Measurements from ENCODE around the gene PTAR1.

The PTAR1 gene

DNA sequence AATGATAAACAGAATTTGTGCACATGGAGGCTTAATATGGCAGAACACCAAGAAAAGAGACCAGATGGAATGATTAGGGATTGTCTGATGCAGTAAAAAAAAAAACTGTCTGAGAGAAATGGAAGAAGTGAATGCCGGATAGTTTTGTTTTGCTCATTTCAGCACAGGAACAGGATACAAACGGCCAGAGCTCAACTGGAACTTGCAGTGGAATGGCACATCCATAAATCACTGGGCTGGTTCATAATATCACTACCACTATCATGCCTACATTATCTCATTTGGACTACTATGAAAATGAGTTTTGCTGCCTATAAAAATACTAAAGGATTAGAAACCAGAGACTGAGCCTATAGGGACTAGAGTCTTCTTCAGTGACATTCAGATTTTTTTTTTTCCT is 9.7 kb downstream of the PTAR1 start:
- DNase-seq = no peak

DNA sequence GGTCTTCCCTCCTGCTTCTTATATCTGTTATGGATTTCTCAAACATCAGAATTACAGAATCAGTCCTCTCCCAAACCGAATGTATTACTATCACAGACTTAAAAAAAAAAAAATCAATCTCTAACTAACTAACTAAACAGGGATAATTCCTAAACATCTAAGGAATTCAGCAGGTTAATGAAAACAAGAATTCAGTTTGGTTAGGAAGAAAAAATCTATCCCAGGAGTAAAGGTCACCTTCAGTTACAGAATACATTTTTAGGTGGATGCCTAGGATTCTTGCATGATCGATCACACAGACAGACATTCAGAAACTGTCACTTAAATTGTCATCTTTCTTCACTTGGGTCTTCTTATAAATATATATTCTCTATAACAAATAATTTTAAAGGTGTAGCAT is 11.5 kb downstream of the PTAR1 start:
- DNase-seq = no peak

DNA sequence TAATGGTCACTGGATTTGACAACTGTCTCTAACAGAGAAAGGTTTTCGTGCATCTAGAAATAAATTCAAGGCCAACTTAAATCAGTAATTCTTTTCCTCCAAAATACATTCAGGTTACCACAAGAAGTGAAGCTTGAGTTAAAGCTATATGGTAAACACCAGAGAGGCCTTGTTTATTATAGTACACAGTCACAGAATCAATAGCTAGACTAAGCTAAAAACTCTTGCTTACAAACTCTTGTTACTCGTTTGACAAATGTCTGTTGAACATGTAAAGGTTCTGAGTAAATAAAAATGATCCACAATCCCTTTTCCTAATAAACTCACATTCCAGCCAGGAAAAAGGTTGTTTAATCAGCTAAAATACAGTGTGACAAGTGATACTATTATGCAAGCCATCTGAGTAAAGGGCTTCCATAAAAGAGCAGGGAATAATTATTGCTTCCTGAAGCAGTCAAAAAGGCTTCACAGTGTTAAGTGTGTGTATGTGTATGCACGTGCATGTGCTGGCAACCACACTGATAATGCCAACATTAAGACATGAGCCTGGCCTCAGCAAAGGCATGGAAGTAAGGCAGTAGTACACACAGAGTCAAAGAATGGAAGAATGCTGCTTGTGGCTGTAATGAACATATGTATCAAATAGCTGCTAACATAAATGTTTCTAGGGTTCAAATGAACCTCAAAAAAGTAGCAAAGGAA is 12.8 kb downstream of the PTAR1 start:
- DNase-seq = no peak

DNA sequence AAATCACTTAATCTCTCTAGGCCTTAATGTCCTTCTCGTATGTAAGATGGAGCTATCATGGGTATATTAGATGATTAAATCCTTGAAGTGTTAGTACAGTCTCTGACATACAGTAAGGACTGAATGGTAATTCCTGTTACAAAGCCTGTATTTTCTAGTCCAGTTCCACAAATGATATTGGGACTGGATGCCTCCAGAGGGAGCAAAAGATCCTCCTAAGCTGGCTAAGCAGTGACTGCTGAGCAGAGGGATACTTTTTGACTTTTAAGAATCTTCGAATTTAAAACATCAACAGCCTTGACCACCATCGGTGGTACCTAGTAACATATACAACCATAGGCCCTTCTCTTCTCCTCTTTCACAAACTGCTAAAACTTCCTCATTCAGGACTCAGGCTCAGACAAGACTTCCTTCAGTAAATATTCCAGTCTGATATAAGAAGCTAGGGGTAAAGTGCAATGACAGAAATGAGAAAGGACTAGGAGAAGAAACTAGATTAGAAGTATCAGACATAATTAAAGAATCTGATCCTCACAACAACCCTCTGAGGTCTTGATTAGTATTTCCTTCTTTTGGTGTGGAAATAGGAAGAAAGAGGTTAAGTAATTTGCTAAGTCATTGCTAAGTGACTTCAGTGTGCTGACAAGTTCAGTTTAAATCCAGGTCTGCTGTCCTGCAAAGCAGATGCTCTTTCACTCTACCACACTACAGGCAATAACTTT is 13.9 kb downstream of the PTAR1 start:
- DNase-seq = no peak

DNA sequence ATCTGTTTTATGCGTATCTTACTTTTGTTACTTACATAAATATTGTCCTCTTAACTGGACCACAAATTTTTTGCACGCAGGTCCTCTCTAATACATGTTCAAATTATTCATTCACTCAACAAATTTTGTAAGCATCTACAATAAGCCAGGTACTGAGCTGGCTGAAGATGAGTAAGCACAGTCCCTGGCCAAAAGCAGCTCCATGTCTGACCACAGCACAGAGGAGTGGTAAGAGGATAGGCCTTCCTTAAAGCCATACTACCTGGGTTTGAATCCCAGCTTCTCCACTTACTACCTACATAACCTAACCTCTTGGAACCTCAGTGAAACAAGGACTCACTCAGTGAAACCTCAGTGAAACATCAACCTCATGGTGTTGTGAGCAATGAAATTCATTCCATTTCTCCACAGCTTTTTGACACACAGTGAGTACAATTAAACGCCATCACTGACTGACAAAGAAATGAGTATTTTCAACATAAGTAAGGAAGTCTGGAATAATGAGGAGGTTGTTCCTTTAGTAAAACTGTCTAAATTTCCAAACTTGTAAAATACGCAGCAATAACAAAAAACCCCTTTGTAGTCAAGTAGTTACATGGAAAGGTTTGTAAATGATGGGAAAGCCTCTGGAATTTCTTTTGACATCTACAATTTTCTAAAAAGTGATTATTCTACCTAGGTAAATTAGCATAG is 15.0 kb downstream of the PTAR1 start:
- no peak for DNase-seq

DNA sequence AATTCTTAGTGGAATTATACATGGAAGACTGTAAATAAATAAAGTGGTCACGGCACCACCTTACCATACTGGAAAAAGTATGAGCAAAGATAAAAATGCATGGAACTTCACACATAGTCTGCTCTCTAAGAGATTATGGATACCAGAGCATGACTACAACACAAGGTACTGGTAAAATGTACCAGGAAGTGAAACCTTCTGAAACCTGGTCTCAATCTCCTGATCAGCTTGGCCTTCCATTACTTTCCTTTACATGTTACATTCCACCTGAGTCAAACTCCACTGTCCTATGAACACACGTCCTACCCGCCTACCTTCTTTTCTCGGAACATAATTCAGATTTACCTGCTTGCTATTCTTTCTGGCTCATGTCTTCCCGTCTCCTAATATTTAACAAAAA is 15.9 kb downstream of the PTAR1 start:
- no peak for DNase-seq

DNA sequence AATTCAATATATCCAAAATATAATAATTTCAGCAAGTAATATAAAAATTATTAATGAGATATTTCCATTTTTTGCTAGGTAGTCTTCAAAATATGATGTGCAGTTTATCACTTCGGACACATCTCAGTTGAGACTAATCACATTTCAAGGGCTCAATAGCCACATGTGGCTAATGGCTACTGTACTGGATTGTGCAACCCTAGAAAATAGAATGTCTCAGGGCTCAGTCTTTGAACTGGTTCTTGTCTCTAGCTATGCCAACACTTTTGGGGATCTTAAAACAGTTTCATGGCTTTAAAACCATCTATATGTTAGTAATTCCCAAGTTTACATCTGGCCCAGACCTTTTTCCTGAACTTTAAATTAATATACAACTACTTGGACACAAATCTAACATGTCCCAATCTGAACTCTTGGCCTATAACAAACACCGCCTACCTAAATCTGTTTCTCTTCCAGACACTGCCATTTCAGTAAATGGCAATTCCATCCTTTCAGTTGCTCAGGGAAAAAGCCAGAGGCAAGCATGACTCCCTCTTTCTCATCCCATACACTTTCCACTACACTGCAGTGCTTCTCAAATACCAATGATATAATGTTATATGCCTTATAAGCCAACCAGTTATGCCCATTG is 18.8 kb downstream of the PTAR1 start:
- DNase-seq = no peak

DNA sequence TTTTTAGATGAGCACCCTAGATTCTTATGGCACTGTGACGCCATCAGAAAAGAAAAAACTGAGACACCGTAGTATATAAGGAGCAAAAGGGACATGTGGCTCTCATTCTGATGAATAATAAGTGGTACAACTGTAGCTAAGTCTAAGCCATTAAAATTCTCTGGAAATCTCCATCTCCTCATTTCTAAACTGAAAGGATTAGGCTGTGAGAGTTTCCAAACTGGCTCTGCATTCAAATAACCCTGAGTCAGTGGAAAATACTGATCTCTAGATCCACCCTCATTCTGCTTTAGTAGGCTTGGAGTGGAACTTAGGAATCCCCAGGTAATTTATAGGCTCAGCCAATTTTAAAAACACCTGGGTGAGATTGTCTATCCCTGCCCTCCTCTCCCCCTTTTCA is 28.5 kb downstream of the PTAR1 start:
- DNase-seq = no peak

DNA sequence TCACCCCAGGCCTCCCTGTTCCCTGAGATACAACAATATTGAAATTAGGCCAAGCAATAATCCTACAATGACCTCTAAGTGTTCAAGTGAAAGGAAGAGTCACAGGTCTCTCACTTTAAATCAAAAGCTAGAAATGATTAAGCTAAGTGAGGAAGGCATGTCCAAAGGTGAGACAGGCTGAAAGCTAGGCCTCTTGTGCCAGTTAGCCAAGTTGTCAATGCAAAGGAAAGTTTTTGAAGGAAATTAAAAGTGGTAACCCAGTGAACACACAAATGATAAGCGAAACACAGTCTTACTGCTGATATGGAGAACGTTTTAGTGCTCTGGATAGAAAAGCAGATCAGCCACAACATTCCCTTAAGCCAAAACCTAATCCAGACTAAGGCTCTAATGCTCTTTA is 39.8 kb downstream of the PTAR1 start:
- no peak for DNase-seq

DNA sequence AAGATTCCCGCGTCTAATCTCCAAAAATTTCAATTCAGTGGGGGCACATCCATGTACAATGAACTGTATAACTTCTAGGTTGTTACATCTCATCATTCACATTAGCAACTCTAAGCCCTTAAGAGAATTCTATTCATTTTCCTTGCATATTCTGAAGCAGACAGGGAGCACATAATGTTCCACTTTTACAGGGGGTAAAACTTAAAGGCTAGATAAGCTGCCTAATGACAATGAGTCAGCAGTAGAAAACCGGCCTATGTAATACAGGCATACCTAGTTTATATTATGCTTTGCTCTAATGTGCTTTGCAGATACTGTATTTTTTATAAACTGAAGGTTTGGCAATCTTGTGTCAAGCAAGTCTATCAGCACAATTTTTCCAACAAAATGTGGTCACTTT is 40.4 kb downstream of the PTAR1 start:
- no peak for DNase-seq

DNA sequence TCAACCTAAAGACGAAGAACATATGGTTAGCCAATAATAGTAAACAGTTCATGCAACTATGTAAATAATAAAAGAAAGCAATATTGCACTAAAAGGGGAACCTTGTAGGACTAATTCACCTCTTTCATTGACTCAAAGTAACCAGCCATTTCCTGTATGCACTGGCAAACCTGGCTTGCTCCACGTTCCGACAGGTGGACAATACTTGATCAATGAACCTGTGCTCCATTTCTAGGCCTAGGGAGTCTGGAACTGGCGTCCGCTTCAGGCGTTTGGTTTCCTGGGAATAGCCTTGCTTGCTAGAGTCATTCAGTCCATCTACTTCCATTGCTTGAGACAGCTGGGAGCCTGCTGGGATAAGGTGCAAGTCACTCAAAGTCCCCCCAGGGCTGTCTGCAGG is 41.6 kb downstream of the PTAR1 start:
- no peak for DNase-seq

DNA sequence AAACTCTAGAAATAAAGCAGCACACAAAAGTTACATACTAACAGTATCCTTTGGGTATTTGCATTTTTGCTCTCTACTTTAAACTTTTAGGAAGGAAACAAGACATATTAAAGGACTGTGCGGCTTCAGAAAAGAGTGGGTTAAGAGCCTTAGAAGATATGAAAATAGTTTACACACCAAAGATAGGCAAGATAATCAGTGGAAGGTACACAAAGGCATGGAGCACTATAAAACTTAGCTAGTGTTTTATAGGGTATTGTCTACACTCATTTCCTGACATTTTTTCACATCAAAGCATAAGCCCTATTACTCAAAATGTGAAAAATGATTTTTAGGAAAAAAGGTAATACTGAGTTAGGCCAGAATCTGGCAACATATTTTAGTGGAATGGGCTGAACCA is 44.0 kb downstream of the PTAR1 start:
- DNase-seq = no peak

DNA sequence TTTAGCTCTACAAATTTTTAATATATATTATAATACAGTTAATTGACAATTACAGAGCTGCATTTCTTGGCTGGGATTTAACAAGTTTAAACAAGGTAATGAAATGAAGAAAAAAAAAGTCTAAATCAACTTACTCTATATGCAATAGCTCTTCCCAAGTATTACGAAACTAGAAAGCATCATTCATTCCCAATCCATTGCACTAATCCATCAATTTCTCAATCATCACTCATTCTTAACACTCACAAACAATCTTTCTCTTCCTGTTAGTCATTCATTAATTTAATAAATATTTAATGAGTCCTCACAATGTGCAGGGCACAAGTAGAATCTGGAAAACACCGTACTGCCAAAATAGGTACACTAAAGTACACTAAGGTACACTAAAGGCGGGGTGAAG is 44.7 kb downstream of the PTAR1 start:
- DNase-seq = no peak

DNA sequence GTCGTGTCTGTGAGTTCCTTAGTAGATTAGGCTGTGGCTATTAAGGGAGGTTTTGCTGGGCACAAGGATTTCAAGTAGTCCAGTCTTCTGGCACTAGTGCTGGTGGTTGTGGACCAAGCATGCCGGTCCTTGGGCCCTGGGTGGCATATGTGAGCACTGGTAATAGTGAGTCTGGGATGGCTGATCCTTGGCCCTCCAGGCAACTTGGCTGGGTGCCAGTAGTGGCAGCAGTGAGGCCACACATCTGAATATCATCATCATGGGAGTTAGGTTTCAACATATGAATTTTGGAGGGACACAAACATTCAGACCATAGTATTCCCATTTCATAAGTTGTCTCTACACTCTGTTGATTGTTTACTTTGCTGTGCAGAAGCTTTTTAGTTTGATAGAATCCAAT is 62.3 kb downstream of the PTAR1 start:
- DNase-seq = no peak

DNA sequence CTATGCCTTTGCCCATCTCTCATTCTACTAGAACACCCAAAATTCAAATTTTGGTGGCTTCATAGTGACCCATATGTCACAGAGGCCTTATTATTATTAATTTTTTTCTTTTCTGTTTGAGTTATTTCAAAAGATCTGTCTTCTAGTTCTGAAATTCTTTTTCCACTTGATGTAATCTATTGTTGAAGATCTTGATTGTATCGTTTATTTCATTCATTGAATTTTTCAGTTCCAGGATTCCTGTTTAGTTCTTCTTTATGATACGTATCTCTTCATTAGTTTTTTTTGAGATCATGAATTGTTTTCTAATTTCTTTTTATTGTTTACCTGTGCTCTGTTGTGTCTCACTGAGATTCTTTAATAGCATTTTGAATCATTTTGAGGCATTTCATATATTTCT is 63.0 kb downstream of the PTAR1 start:
- DNase-seq = no peak

DNA sequence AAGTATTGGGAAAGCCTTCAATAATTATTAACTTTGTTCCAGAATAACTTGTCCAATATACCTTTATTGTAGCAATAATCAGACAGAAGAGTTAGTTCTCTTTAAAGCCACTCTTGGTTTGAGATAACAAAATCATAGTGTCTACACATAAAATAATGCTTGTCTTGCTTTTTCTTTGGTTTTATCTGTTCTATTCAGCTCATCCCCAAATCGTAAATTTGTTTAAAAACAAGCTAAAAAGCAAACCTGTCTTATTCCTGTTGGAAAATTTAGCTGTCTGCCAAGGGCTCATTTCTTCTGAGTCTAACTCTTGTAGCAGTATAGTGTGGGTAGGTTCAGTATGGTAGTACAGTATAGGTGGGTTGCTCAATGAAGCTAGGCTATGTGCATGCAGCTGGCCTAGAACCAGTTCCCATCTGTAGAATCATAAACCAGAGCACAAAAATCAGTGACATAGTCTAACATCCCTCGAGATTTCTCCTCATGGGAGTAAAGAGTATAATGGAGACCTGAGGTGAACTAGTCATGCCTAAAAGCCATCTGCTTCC is 69.7 kb downstream of the PTAR1 start:
- no peak for DNase-seq

DNA sequence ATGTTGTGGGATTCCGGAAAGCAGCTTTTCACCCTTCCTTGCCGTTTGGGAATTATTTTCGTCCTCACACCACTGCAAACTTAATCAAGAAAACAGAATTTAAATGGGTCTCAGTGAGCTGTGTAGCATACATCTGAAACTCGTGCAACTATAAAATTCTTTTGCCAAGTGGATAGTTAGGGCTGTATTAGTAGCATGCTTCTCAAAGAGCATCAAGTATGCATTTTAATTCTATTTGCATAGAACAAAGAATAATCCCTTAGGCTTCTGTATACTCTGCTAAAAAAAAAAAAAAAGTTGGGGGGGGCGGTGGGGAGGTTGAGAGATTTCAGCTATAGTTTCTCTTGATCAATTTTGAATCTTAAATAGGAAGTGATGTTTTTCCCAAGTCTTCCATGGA is 75.9 kb downstream of the PTAR1 start:
- DNase-seq = no peak

DNA sequence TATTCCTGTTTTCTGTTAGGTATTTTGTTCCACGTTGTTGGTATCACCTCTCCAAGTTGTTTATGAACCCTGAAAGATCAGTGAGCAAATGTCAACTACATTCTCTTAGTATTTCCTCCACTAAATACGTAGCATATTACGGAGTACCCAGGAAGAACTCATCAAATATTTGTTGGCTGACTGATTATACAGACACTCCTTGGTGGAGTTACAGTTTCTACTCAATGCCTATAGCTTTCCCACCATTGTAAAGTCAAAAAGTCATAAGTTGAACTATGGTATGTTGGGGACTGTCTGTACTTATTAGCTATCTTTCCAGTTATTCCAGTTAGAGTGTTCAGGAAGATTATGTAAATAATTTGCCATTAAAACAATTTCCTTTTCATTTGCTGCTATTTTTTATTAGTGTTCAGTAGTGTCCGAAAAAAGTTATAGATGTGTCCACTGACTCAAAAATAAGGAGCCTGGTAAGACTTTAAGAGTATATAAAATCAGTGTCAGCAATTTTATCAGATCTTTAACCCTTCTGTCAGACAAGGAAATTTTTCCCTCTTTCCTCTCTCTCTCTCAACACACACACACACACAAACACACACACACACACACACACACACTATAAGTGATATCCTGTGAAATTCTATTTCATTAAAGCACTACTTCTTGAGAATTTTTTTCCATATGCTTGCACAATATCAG is 80.8 kb downstream of the PTAR1 start:
- DNase-seq = no peak

DNA sequence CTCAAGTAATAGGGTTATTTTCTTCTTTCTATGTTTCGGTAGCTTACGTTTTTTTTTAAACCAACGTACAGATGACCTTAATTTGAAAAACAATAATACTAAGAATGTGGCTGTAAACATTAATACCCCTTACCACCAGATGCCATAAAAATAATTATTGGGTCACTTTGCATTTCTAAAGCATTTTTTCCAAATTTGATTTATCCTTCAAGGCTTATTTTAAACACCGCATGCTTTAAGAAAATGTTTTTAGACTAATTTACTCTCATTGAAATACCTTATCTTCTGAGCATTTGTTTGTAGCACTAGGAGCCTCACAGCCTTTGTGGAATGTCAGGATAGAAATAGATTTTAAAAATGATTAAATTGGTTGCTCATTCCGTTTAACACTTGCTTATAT is 81.9 kb downstream of the PTAR1 start:
- DNase-seq = no peak

DNA sequence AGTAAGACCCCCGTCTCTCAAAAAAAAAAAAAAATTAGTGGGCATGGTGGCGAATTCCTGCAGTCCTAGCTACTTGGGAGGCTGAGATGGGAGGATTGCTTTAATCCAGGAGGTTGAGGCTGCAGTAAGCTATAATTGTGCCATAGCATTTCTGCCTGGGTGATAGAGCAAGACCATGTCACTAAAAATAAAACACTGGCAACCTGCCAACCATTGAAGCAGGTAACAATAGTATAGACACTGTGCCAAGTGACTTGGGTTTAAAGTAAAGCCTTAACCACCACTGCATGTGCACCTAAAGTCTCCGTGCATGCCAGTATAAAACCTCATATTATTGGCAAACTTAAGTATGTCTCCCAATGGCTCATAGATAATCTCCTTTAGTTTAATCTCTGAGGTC is 84.2 kb downstream of the PTAR1 start:
- no peak for DNase-seq

DNA sequence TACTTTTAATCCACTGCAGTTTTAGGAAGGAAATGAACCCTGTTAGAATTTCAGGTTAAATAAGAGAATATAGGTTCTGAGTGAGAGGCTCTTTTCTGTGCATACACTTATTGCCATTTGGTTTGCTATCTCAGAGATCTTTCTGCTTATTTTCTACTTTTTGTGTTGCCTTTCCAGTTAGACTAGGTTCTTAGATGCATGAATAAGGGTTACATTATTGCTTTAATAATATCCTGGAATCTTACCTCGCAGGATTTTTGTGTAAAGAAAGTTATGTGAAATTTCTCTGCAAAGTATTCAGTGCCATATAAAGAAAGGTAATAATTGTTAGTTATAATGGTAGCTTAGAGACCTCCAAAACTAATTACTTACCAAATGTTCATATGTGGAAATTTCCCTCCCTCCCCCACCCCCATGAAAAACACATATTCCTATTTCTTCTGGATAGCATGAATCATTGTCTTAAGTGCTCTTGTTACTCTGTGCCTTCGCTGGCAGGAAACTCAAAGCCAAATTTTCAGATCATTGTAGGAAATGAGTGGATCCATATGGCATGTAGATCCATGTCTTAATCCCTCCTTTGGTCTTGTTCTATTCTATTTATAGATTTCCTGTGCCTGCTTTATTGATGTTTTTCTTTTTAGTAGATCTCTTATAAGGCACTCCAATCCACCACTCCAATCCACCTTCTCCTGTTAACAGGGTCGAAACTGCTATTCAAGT is 84.9 kb downstream of the PTAR1 start:
- no peak for DNase-seq

DNA sequence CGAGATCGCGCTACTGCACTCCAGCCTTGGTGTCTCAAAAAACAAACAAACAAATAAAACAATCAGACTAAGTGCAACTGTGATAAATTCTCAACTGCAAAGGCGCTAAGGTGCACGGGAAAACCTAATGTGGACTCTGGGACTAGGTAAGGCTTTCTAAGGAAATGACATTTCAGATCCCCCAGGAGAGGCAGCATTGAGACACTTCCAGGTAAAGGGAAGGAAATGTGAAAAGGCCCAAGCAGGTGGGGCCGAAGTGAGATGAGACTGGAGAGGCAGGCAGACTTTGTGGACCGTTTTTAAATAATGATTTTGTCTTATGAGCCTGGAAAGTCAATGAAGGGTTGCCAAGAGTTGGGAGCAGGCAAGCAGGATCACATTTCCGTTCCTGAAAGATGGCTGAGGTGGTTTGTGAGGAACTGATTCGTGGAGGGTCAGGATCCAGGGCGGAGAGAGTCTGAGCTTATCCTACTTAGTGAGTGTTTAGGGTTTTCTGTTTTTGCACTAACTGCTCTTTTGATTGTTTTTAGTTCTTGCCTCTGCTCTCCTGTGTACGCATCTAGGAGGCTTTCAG is 85.6 kb downstream of the PTAR1 start:
- no peak for DNase-seq
